Upper lobe of right lung (tissue), 1 donor: ENCODE results near the gene POU2F3. TPM values are rescaled to one million over a fixed set of nuclear protein-coding genes. Genes with fewer than 3 reads are reported as not detected.

Source experiments
- ATAC-seq: fragments of 200-7000 bp; cut with Tn5 transposase; one replicate; pipeline ENCODE4 v1.9.1; 2020; ENCODE audit warnings: mild to moderate bottlenecking, moderate library complexity
- DNase-seq: peaks from one replicate; pipeline ENCODE4 v3.0.0-alpha.2; 2020
- H3K27ac ChIP-seq: fragments of 200-600 bp; one replicate; pipeline ENCODE4 v1.8.0; 2022
- H3K27me3 ChIP-seq: fragments of 200-600 bp; one replicate; pipeline ENCODE4 v1.8.0; 2022; ENCODE audit warnings: mild to moderate bottlenecking
- H3K36me3 ChIP-seq: fragments of 200-600 bp; one replicate; pipeline ENCODE4 v1.8.0; 2022
- H3K4me1 ChIP-seq: fragments of 200-600 bp; one replicate; pipeline ENCODE4 v1.8.0; 2022
- H3K4me3 ChIP-seq: fragments of 200-600 bp; one replicate; pipeline ENCODE4 v1.8.0; 2022; ENCODE audit warnings: mild to moderate bottlenecking
- H3K9me3 ChIP-seq: fragments of 200-600 bp; one replicate; pipeline ENCODE4 v1.8.0; 2022
- intact Hi-C: fragments of 100-400 bp; cut with DNase I; formaldehyde crosslinking; loops from one replicate; pipeline ENCODE4 v1.11.0; 2022
- total RNA-seq: library from RNA; stranded (reverse); fragmentation: NEBNext Ultra II Directional; extraction: Animal tissue kit (Norgen Biotek cat#: 25700); gene quantifications from one replicate; pipeline ENCODE4 v1.2.1, GENCODE V29; 2021
- TF ChIP-seq, protein P1 (sequence below): fragments of 200-600 bp; IDR thresholded peaks from one replicate; pipeline ENCODE4 v1.8.0; 2022; ENCODE audit warnings: antibody characterized with exemption
- donor health status: DM: no; HTN: yes; CAD: no; lungs with severe emphysema.

The POU2F3 gene
- total RNA-seq, 1 donor from 2014 or later, result 3.0 TPM

DNA sequence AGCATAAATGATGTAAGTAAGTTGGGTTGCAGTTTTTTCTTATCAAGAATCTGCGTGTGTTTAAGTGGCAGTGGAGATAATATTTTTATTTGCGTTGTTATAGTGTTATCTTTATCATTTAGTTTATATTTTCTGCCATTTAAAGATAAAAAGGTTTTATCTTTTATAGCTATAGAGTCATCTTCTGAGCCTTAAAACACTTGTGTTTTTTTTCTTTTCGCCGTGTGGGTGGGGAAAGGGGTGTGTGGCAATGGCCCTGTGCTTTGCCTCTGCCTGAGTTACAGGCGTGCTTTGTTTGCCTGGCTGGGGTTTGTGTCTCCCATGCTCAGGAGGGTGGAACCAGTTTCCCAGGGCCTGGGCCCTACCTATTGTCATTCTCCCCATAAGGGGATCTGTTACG is 112.5 kb downstream of the POU2F3 start:
- H3K4me1 ChIP-seq, result peaks cover 6% of the 10 kb centered on the region
- H3K4me3 ChIP-seq, result no peak overlapping the region
- intact Hi-C loops, result no loop called here
- H3K27me3 ChIP-seq, result no peaks in the 10 kb centered on the region
- ATAC-seq (no peak), DNase-seq (no peak)
- no peaks in the 10 kb centered on the region for H3K9me3 ChIP-seq
- no peaks in the 10 kb centered on the region for H3K36me3 ChIP-seq
- no peak overlapping the region for H3K27ac ChIP-seq
- TF ChIP-seq, protein P1, sequence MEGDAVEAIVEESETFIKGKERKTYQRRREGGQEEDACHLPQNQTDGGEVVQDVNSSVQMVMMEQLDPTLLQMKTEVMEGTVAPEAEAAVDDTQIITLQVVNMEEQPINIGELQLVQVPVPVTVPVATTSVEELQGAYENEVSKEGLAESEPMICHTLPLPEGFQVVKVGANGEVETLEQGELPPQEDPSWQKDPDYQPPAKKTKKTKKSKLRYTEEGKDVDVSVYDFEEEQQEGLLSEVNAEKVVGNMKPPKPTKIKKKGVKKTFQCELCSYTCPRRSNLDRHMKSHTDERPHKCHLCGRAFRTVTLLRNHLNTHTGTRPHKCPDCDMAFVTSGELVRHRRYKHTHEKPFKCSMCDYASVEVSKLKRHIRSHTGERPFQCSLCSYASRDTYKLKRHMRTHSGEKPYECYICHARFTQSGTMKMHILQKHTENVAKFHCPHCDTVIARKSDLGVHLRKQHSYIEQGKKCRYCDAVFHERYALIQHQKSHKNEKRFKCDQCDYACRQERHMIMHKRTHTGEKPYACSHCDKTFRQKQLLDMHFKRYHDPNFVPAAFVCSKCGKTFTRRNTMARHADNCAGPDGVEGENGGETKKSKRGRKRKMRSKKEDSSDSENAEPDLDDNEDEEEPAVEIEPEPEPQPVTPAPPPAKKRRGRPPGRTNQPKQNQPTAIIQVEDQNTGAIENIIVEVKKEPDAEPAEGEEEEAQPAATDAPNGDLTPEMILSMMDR, result no peak

DNA sequence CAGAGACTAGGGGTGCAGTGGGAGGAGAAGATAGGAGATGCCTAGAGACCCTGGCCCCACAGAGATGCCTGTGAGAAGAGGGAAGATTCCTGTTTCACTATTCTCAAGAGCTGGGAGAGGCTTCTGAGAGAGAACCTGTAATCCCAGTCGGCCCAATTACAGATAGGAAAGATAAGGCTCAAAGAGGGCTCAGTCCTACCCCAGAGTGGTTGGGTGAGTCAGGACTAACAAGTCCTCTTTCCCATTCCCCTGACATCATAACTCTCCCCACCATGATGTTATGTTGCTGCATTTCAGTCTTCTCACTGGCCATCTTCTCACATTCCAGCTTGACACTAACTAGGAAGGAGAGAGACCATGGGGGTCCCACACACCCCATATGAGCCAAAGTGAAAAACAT is 114.1 kb downstream of the POU2F3 start:
- Histone ChIP-seq H3K4me3 (no peak overlapping the region), H3K27ac (no peak overlapping the region), H3K27me3 (no peaks in the 10 kb centered on the region), H3K9me3 (no peaks in the 10 kb centered on the region), H3K4me1 (peaks cover 6% of the 10 kb centered on the region), H3K36me3 (no peaks in the 10 kb centered on the region)
- peak; percentile 13 for ATAC-seq
- DNase-seq, result no peak
- intact Hi-C loops, result no loop called here
- TF ChIP-seq, protein P1, result no peak

DNA sequence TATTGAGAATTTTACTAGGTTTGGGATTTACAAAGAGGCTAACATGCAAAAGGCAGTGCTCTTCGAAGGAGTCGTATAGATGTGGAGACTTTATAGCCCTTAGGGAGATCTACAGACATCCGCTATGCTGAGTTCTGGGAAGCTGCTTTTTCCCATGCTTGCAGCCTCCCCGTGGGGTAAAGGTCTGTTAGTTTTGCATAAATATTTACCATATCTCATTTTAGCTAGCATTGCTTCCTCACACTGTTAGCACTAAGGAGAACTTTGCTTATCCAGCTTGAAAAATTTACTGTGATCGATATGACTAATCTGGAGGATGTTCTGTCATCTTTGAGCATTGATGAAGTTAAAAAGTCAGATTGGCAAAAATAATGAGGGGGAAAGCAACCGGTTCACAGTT is 114.8 kb downstream of the POU2F3 start:
- Histone ChIP-seq H3K27ac (no peak overlapping the region), H3K4me3 (no peak overlapping the region), H3K9me3 (no peaks in the 10 kb centered on the region), H3K36me3 (no peaks in the 10 kb centered on the region), H3K27me3 (no peaks in the 10 kb centered on the region), H3K4me1 (peaks cover 6% of the 10 kb centered on the region)
- no peak for ATAC-seq
- TF ChIP-seq, protein P1, result no peak
- intact Hi-C loops, result no loop called here
- DNase-seq, result no peak

DNA sequence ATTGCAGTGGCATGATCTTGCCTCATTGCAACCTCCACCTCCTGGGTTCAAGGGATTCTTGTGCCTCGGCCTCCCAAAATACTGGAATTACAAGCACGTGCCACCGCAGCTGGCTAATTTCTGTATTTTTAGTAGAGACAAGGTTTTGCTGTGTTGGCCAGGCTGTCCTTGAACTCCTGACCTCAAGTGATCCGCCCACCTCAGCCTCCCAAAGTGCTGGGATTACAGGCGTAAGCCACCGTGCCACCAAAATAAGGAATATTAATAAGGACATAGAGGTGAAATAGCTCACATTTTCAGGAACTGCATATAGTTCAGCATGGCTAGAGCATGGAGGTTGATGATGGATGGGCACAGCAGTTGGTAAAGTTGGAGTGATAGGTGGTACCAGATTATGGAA is 117.7 kb downstream of the POU2F3 start:
- no peak for ATAC-seq

DNA sequence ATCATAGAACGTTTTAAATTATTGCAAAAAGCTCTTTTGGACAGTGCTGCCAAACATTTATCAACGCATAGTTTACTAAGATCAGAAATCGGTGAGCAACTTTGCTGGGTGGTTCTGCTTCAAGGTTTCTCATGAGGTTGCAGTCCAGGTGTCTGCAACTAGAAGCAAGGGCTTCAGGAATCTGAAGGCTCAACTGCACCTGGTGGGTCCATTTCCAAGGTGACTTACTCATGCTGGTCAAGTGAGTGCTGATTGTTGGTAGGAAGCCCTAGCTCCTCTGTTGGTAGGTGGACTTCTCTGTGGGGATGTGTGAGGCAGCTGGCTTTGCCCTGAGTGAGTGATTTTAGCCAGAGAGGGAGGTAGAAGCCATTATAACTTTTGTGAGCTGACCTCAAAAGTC is 118.8 kb downstream of the POU2F3 start:
- Histone ChIP-seq H3K27ac (no peak overlapping the region), H3K9me3 (no peaks in the 10 kb centered on the region), H3K36me3 (no peaks in the 10 kb centered on the region), H3K4me1 (no peaks in the 10 kb centered on the region), H3K4me3 (no peak overlapping the region), H3K27me3 (no peaks in the 10 kb centered on the region)
- ATAC-seq (no peak), DNase-seq (no peak)
- TF ChIP-seq, protein P1, result no peak
- intact Hi-C loops, result no loop called here

More for the DNA sequence above, 117.7 kb downstream of the POU2F3 start:
- Histone ChIP-seq H3K27ac (no peak overlapping the region), H3K36me3 (no peaks in the 10 kb centered on the region), H3K9me3 (no peaks in the 10 kb centered on the region), H3K4me3 (no peak overlapping the region), H3K27me3 (no peaks in the 10 kb centered on the region), H3K4me1 (no peaks in the 10 kb centered on the region)
- intact Hi-C loops, result no loop called here
- DNase-seq, result no peak
- TF ChIP-seq, protein P1, result no peak

DNA sequence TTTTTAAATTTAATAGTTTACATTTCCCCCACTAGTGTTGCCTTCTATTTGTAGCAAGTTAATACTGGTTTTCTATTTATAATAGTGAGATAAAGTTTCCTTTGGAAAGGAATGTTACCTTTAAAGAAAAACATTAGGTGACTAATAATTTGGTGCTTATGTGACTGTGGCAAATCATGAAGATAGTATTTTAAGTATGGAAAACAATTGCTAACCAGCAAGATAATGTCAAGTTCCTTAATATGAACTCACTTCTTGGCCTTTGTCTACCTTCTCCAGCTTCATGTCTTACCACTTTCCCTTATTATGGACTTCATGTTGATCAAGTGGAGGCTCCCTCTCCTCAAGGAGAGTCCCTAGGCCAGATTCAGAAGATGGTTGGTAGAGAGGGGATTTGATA is 123.5 kb downstream of the POU2F3 start:
- no peaks in the 10 kb centered on the region for H3K36me3 ChIP-seq

More for the DNA sequence above, 123.5 kb downstream of the POU2F3 start:
- ATAC-seq, result no peak
- intact Hi-C loops, result no loop called here
- H3K27ac ChIP-seq, result no peak overlapping the region
- no peak overlapping the region for H3K4me3 ChIP-seq
- H3K9me3 ChIP-seq, result no peaks in the 10 kb centered on the region
- no peaks in the 10 kb centered on the region for H3K27me3 ChIP-seq
- DNase-seq, result no peak
- TF ChIP-seq, protein P1, result no peak
- H3K4me1 ChIP-seq, result no peaks in the 10 kb centered on the region
